Measurements from ENCODE around the gene FCN2.

DNA sequence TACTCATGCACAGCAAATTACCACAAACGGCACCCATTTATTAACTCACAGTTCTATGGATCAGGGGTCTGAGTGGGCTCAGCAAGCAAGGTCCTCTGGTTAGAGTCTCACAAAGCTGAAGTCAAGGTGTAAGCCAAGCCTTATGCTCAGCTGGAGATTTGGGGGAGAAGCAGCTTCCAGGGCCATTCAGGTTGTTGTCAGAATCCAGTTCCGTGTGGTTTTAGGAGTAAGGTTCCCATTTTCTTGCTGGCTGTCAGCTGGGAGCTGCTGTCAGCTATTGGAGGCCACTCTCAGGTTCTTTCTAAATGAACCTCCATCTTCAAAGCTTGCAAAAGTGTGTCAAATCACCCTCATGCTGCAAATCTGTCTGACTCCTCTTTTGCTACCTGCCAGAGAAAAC lies 17.7 kb downstream of the FCN2 start:
- TF ChIP-seq, protein P1, sequence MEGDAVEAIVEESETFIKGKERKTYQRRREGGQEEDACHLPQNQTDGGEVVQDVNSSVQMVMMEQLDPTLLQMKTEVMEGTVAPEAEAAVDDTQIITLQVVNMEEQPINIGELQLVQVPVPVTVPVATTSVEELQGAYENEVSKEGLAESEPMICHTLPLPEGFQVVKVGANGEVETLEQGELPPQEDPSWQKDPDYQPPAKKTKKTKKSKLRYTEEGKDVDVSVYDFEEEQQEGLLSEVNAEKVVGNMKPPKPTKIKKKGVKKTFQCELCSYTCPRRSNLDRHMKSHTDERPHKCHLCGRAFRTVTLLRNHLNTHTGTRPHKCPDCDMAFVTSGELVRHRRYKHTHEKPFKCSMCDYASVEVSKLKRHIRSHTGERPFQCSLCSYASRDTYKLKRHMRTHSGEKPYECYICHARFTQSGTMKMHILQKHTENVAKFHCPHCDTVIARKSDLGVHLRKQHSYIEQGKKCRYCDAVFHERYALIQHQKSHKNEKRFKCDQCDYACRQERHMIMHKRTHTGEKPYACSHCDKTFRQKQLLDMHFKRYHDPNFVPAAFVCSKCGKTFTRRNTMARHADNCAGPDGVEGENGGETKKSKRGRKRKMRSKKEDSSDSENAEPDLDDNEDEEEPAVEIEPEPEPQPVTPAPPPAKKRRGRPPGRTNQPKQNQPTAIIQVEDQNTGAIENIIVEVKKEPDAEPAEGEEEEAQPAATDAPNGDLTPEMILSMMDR (IDR thresholded peaks at IDR 0.05) = no peak
- TF ChIP-seq POLR2A (IDR thresholded peaks at IDR 0.05) = no peak
